HCT116 (cell line): ENCODE data around the gene UBE2V1. TPM values are rescaled to one million over a fixed set of nuclear protein-coding genes. Genes with fewer than 3 reads are reported as not detected.
"Not testable (repeated sequence)": the region's sequence is repeated elsewhere in the genome, so short reads cannot be mapped to it uniquely, and the experiment has no call there.

Experiments
- ATAC-seq: fragments of 200-7000 bp; cut with Tn5 transposase; 2 replicates; pipeline ENCODE4 v1.9.1; 2020; ENCODE audit warnings: mild to moderate bottlenecking, moderate library complexity
- BruUV-seq: library from RNA; stranded (reverse); fragments of 400-500 nt; replicated peaks from 2 replicates; lab custom pipeline; 2021; lab: Mats Ljungman, UMichigan
- CTCF ChIA-PET: fragments of 300-600 bp; sonication (Branson Sonifier 250); formaldehyde crosslinking; loops from one replicate; lab custom pipeline; 2021; ENCODE audit warnings: antibody characterized with exemption; lab: Charles Lee
- POLR2A ChIA-PET: fragments of 300-600, 350-600 bp; sonication (Branson Sonifier 250); formaldehyde crosslinking; loops from one replicate; lab custom pipeline; 2021; ENCODE audit warnings: antibody characterized with exemption; lab: Charles Lee
- RAD21 ChIA-PET, 2 experiments: fragments of 300-600 bp; sonication (Branson Sonifier 250); formaldehyde crosslinking; loops; one replicate each; lab custom pipeline; 2023; ENCODE audit warnings: low total read pairs in 2 of 2; ENCODE audit not compliant: uncharacterized antibody in 2 of 2, unreplicated experiment in 2 of 2, low non-redundant PET in 1 of 2; lab: Charles Lee
- DNase-seq: peaks from one replicate; pipeline ENCODE4 v3.0.0-alpha.2; 2010; ENCODE audit warnings: low read depth, low spot score
- H2AFZ ChIP-seq: fragments of 200-600 bp; shearing (Covaris generic), sonication (generic); 2 replicates; pipeline ENCODE4 v1.6.1; 2017; ENCODE audit warnings: low read depth, mixed run types, mixed read lengths, antibody characterized with exemption, low read length; ENCODE audit not compliant: poor library complexity, severe bottlenecking
- H3K27ac ChIP-seq: 2 replicates; pipeline ENCODE4 v1.5.1; 2012; ENCODE audit warnings: low read depth, low read length
- H3K27me3 ChIP-seq: fragments of 200-600 bp; sonication (generic); 2 replicates; pipeline ENCODE4 v1.6.1; 2016; ENCODE audit warnings: mixed run types, low read length, mixed read lengths; ENCODE audit not compliant: insufficient read depth
- H3K36me3 ChIP-seq, 2 experiments: fragments of 200-500 bp in 1 of 2; fragments of 200-600 bp in 1 of 2; sonication (Bioruptor generic) in 1 of 2; sonication (generic) in 1 of 2; 2 replicates each; pipeline versions ENCODE4 v1.5.1 to v1.6.1; 2014 to 2016; ENCODE audit warnings: low read length in 2 of 2, inconsistent platforms in 1 of 2, mixed read lengths in 1 of 2, mixed run types in 1 of 2; ENCODE audit not compliant: insufficient read depth in 2 of 2, control insufficient read depth in 1 of 2
- H3K4me1 ChIP-seq, 2 experiments: fragments of 200-600 bp in 1 of 2; sonication (generic) in 1 of 2; 2 replicates each; pipeline versions ENCODE4 v1.5.1 to v1.6.1; 2012 to 2017; ENCODE audit warnings: low read length in 2 of 2, inconsistent platforms in 1 of 2, mild to moderate bottlenecking in 1 of 2, mixed read lengths in 1 of 2, mixed run types in 1 of 2, moderate library complexity in 1 of 2; ENCODE audit not compliant: insufficient read depth in 2 of 2, control insufficient read depth in 1 of 2
- H3K4me2 ChIP-seq: fragments of 200-600 bp; sonication (generic); 2 replicates; pipeline ENCODE4 v1.6.1; 2017; ENCODE audit warnings: mixed run types, low read length, mixed read lengths
- H3K4me3 ChIP-seq, 2 experiments: fragments of 200-600 bp in 1 of 2; sonication (generic) in 1 of 2; replicated peaks in 1 of 2; 2 replicates each; pipeline ENCODE4 v1.5.1; 2011 to 2016; ENCODE audit warnings: low read length in 2 of 2, control low read depth in 1 of 2, low read depth in 1 of 2, mild to moderate bottlenecking in 1 of 2, mixed read lengths in 1 of 2, mixed run types in 1 of 2
- H3K79me2 ChIP-seq: fragments of 200-600 bp; sonication (generic); 2 replicates; pipeline ENCODE4 v1.6.1; 2017; ENCODE audit warnings: mild to moderate bottlenecking, mixed run types, low read length, moderate library complexity, mixed read lengths; ENCODE audit not compliant: insufficient read depth
- H3K9ac ChIP-seq: fragments of 200-600 bp; sonication (generic); 2 replicates; pipeline ENCODE4 v1.6.1; 2016; ENCODE audit warnings: low read length, mixed read lengths
- H3K9me2 ChIP-seq: fragments of 200-600 bp; sonication (generic), shearing (Covaris generic); 2 replicates; pipeline ENCODE4 v1.6.1; 2017; ENCODE audit warnings: mixed run types, mild to moderate bottlenecking, moderate library complexity; ENCODE audit not compliant: insufficient read depth
- H3K9me3 ChIP-seq, 2 experiments: fragments of 200-500 bp in 1 of 2; fragments of 200-600 bp in 1 of 2; sonication (Bioruptor generic) in 1 of 2; sonication (generic) in 1 of 2; 2 replicates each; pipeline ENCODE4 v1.6.1; 2014 to 2017; ENCODE audit warnings: low read length in 2 of 2, mixed read lengths in 2 of 2, inconsistent platforms in 1 of 2, low read depth in 1 of 2, mild to moderate bottlenecking in 1 of 2, mixed run types in 1 of 2, moderate library complexity in 1 of 2; ENCODE audit not compliant: control insufficient read depth in 1 of 2, insufficient read depth in 1 of 2
- H4K20me1 ChIP-seq: fragments of 200-600 bp; sonication (generic), shearing (Covaris generic); 2 replicates; pipeline ENCODE4 v1.6.1; 2017; ENCODE audit warnings: mixed run types, mild to moderate bottlenecking, moderate library complexity; ENCODE audit not compliant: insufficient read depth
- CBX3 ChIP-seq: IDR thresholded peaks from 2 replicates; pipeline ENCODE4 v1.6.1; 2012; ENCODE audit warnings: low read depth
- CEBPB ChIP-seq: IDR thresholded peaks from 2 replicates; pipeline ENCODE4 v1.6.1; 2012; ENCODE audit warnings: low read depth
- FOSL1 ChIP-seq: IDR thresholded peaks from 2 replicates; pipeline ENCODE4 v1.6.1; 2012; ENCODE audit warnings: low read depth
- JUND ChIP-seq: IDR thresholded peaks from 2 replicates; pipeline ENCODE4 v1.6.1; 2012
- MAX ChIP-seq: IDR thresholded peaks from 2 replicates; pipeline ENCODE4 v1.6.1; 2012
- SP1 ChIP-seq: IDR thresholded peaks from 2 replicates; pipeline ENCODE4 v1.6.1; 2012; ENCODE audit warnings: low read depth
- intact Hi-C: fragments of 100-400 bp; cut with micrococcal nuclease; formaldehyde crosslinking; loops from 2 replicates; pipeline ENCODE4 v1.10.0; 2022
- total RNA-seq: library from RNA; stranded (reverse); gene quantifications from one replicate; pipeline ENCODE4 v1.2.1, GENCODE V29; 2021; ENCODE audit not compliant: unreplicated experiment

Gene UBE2V1
- total RNA-seq, 1 experiment from 2014 or later = 114 TPM

DNA sequence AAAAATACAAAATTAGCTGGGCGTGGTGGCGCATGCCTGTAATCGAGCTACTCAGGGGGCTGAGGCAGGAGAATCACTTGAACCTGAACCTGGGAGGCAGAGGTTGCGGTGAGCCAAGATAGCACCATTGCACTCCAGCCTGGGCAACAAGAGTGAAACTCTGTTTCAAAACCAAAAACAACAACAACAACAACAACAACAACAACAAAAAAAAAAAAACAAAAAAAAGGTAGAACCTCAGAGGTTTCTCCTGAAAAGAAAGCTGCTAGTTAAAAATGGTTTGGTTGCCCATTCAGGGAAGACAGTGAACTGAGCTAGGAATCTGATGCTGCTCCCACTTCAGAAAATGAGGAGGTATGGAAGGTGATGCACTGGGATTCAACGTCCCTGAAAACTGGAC, 6.3 kb downstream of the UBE2V1 start:
- H3K27ac ChIP-seq, BruUV-seq, RAD21 ChIA-PET, H3K9ac ChIP-seq, H3K9me3 ChIP-seq, H2AFZ ChIP-seq, H3K4me3 ChIP-seq, H3K9me2 ChIP-seq, ATAC-seq, intact Hi-C loops, H3K27me3 ChIP-seq, DNase-seq: not testable (repeated sequence)
- ChIA-PET CTCF (interaction anchor here (0.6 to 1.4 kb wide), 2 partner anchors 35 to 390 kb away, joined by 3 to 4 read pairs; no protein-coding TSS in a partner anchor), POLR2A (interaction anchor here (2.3 kb wide), 1 partner anchor 9 kb away, joined by 7 read pairs; no protein-coding TSS in a partner anchor)
- Histone ChIP-seq H4K20me1 (peaks cover 29% of the 10 kb centered on the region; the same call in 1 of the 2 replicates), H3K4me1 (peaks cover 85 to 98% of the 10 kb centered on the region in 2 experiments), H3K4me2 (peak overlapping the region; percentile 36; the same call in 1 of the 2 replicates), H3K36me3 (peaks cover 2 to 23% of the 10 kb centered on the region in 2 experiments; a peak in 2 of 4 replicates), H3K79me2 (peaks cover 100% of the 10 kb centered on the region)

GRCh38 chr20:50103464-50104107, 9.4 kb downstream of the UBE2V1 start:
- H3K9me2 ChIP-seq, BruUV-seq, H3K27me3 ChIP-seq, H3K9me3 ChIP-seq, H2AFZ ChIP-seq, intact Hi-C loops: not testable (repeated sequence)
- peaks cover 31% of the 10 kb centered on the region; the same call in 1 of the 2 replicates for H4K20me1 ChIP-seq
- peak overlapping the region in 1 of 2 experiments; percentile 39; a peak in 2 of 4 replicates for H3K4me3 ChIP-seq
- H3K9ac ChIP-seq = peak overlapping the region; percentile 42
- TF ChIP-seq MAX (peak; percentile 12; the same call in 1 of the 2 replicates), CEBPB (peak; percentile 76), JUND (peak; percentile 88), SP1 (peak; percentile 69), CBX3 (peak; percentile 67; the same call in 1 of the 2 replicates), FOSL1 (peak; percentile 89)
- peak overlapping the region; percentile 58 for H3K4me2 ChIP-seq
- peaks cover 100% of the 10 kb centered on the region for H3K79me2 ChIP-seq
- RAD21 ChIA-PET = interaction anchor here (0.7 kb wide), 2 partner anchors 32 to 73 kb away, joined by 3 read pairs; no protein-coding TSS in a partner anchor
- peaks cover 75 to 91% of the 10 kb centered on the region in 2 experiments for H3K4me1 ChIP-seq
- H3K27ac ChIP-seq = peak overlapping the region; percentile 79
- POLR2A ChIA-PET = interaction anchor here (0.7 to 1.2 kb wide), 3 partner anchors 13 to 49 kb away, joined by 3 to 4 read pairs (median 4); no protein-coding TSS in a partner anchor
- peak; percentile 82 for DNase-seq
- peak; percentile 89 for ATAC-seq
- H3K36me3 ChIP-seq = peaks cover 2 to 22% of the 10 kb centered on the region in 2 experiments; a peak in 2 of 4 replicates
- CTCF ChIA-PET = interaction anchor here (0.6 to 1.1 kb wide), 4 partner anchors 17 to 125 kb away, joined by 3 to 6 read pairs (median 4); no protein-coding TSS in a partner anchor

- CTCF ChIA-PET, DNase-seq, H3K9me2 ChIP-seq, BruUV-seq, H3K4me3 ChIP-seq, H3K9me3 ChIP-seq, H3K27me3 ChIP-seq, intact Hi-C loops, ATAC-seq, H2AFZ ChIP-seq: not testable (repeated sequence)
- Histone ChIP-seq H3K36me3 (peaks cover 0 to 26% of the 10 kb centered on the region in 2 experiments; a peak in 2 of 4 replicates), H3K4me1 (peaks cover 66 to 81% of the 10 kb centered on the region in 2 experiments), H3K9ac (0 out of 2 replicates have a peak overlapping the region, but pooled peaks have one; percentile 42), H3K79me2 (peaks cover 100% of the 10 kb centered on the region), H4K20me1 (peaks cover 25% of the 10 kb centered on the region; the same call in 1 of the 2 replicates), H3K27ac (peak overlapping the region; percentile 79; the same call in 1 of the 2 replicates), H3K4me2 (peak overlapping the region; percentile 58; the same call in 1 of the 2 replicates)
- POLR2A ChIA-PET = interaction anchor here (1.2 kb wide), 1 partner anchor 50 kb away, joined by 3 read pairs; no protein-coding TSS in a partner anchor
- RAD21 ChIA-PET = interaction anchor here in 1 of 2 experiments (0.7 kb wide), 1 partner anchor 33 kb away, joined by 3 read pairs; no protein-coding TSS in a partner anchor
Observed at GRCh38 chr20:50102551-50102950, 10.4 kb downstream of the UBE2V1 start.
